ENCODE measurements around the gene BTK. TPM values are rescaled to one million over a fixed set of nuclear protein-coding genes. Genes with fewer than 3 reads are reported as not detected.
A peak's percentile ranks its signal among the peaks of the same experiment; 100 is the strongest.

Gene BTK
- total RNA-seq, 1 experiment from 2014 or later: 0.35 TPM

DNA sequence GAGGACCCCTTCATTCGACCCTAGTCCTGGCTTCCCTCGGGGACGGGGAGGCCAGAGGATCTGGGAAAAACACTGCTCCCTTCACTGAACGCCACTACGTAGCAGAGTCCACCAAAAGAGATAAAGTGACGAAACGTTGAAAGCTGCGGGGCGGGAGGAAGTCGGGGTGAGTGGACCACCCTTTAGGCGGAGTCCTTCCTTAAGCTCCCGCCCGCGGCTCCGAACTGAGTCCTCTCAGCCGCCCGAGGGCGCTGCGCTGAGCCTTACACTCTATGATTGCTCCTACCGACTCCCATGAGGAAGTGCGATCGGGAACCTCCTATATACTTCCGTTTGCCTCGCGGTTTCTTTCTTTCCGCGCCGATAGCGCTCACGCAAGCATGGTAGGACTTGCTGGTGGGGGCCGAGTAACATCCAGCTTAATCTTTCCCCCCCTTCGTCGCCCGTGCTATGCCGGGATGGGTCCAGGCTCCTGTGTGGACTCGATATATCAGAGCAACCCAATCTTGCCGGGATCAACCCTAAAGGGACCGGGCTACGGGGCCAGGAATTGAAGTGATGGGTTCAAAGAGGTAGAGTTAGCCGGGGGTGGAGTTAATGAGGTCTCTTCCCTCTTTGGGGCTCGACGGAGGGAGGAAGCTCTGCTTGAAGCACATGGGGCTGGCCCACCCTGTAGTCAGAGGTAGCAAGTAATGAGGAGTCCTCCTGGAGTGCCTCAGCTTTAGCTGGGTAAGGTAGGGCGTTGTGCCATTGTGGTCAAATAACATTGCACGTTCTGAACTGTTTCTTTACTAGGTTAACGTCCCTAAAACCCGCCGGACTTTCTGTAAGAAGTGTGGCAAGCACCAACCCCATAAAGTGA lies 4.9 kb upstream of the BTK start, which contains the start of gene RPL36A:
RPL36A (plus strand) TSS at position 348 of the 862 bp plus-strand sequence; CDS start at position 381, 33 bp downstream.
- Histone ChIP-seq H3K18ac (ENCODE audit: insufficient read length, low read depth, low read length) (peak within 1 kb of the TSS; percentile 77), H2BK120ac (ENCODE audit: low read depth, low read length, poor library complexity, severe bottlenecking) (no peak within 1 kb of the TSS), H3K79me2 (ENCODE audit: insufficient read depth, low read length) (no peaks in the 10 kb centered on the region), H2BK20ac (ENCODE audit: low read depth, low read length, poor library complexity, severe bottlenecking) (no peak within 1 kb of the TSS), H3K4me2 (ENCODE audit: insufficient read depth, insufficient read length, low read length) (peak within 1 kb of the TSS; percentile 75), H4K91ac (ENCODE audit: insufficient read length, low read depth, low read length) (no peak within 1 kb of the TSS), H4K8ac (replicated peaks; ENCODE audit: insufficient read length, low read depth, low read length) (no peak within 1 kb of the TSS), H2BK15ac (ENCODE audit: low read depth, low read length) (no peak within 1 kb of the TSS), H3K23me2 (ENCODE audit: insufficient read length, low read depth, low read length, poor library complexity, severe bottlenecking) (no peaks in the 10 kb centered on the region), H3K56ac (ENCODE audit: insufficient read length, low read depth, low read length) (no peak within 1 kb of the TSS), H3K9ac (ENCODE audit: extremely low read depth, insufficient read length, low read length) (peak within 1 kb of the TSS; percentile 97), H3K4me1 (ENCODE audit: insufficient read depth, low read length) (no peaks in the 10 kb centered on the region; the same call in 1 of the 2 replicates), H3K4ac (ENCODE audit: low read depth, low read length) (no peak within 1 kb of the TSS), H3K79me1 (ENCODE audit: insufficient read depth, low read depth, low read length, poor library complexity, severe bottlenecking) (no peaks in the 10 kb centered on the region), H3K23ac (ENCODE audit: insufficient read length, low read depth, low read length) (no peak within 1 kb of the TSS), H2BK5ac (ENCODE audit: insufficient read length, low read length) (no peak within 1 kb of the TSS), H3K14ac (ENCODE audit: insufficient read depth, low read length) (peak within 1 kb of the TSS; percentile 85), H4K20me1 (ENCODE audit: control insufficient read depth, insufficient read depth, insufficient read length) (no peaks in the 10 kb centered on the region), H2BK12ac (ENCODE audit: insufficient read length, low read depth, low read length) (no peak within 1 kb of the TSS), H4K5ac (ENCODE audit: insufficient read length, low read depth, low read length) (peak within 1 kb of the TSS; percentile 82), H3K9me3 (ENCODE audit: control insufficient read depth, low read depth, low read length) (peaks cover 32% of the 10 kb centered on the region), H3K27ac (ENCODE audit: insufficient read length, low read depth, low read length) (peak within 1 kb of the TSS; percentile 57), H3T11ph (ENCODE audit: low read length) (peak within 1 kb of the TSS; percentile 13), H2AK5ac (ENCODE audit: insufficient read length, low read length) (no peak within 1 kb of the TSS), H2AFZ (ENCODE audit: low read length) (peak within 1 kb of the TSS; percentile 84), H3K27me3 (ENCODE audit: insufficient read depth, low read length) (no peaks in the 10 kb centered on the region)
- WGBS (ENCODE audit: extremely low coverage, insufficient read length, low lambda C conversion rate): no CpG with 5 or more reads among the region's 47 CpGs
- TF ChIP-seq, protein P1, sequence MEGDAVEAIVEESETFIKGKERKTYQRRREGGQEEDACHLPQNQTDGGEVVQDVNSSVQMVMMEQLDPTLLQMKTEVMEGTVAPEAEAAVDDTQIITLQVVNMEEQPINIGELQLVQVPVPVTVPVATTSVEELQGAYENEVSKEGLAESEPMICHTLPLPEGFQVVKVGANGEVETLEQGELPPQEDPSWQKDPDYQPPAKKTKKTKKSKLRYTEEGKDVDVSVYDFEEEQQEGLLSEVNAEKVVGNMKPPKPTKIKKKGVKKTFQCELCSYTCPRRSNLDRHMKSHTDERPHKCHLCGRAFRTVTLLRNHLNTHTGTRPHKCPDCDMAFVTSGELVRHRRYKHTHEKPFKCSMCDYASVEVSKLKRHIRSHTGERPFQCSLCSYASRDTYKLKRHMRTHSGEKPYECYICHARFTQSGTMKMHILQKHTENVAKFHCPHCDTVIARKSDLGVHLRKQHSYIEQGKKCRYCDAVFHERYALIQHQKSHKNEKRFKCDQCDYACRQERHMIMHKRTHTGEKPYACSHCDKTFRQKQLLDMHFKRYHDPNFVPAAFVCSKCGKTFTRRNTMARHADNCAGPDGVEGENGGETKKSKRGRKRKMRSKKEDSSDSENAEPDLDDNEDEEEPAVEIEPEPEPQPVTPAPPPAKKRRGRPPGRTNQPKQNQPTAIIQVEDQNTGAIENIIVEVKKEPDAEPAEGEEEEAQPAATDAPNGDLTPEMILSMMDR (conservative IDR thresholded peaks at IDR 0.05): peak; percentile 72
- peak; percentile 91 for DNase-seq
- Mint-ChIP-seq H3K4me1 (peaks cover 12 to 16% of the 10 kb centered on the region in 2 experiments), H3K9me3 (peaks cover 60 to 64% of the 10 kb centered on the region in 2 experiments), H3K27me3 (ENCODE audit: low read depth) (no peaks in the 10 kb centered on the region; the same call in 1 of the 2 replicates), H3K27ac (peak within 1 kb of the TSS; percentile 95 to 99 (median 97)), H3K4me3 (peak within 1 kb of the TSS; percentile 93 to 95), H3K36me3 (ENCODE audit: insufficient read depth in 1 of 3, low read depth in 3 of 3) (peaks cover 32 to 45% (median 43%) of the 10 kb centered on the region in 3 experiments)

Measured in H9 (cell line).